GM20000 (cell line): Measurements from ENCODE around the gene DNAJB1.

ENCODE experiments used
- DNase-seq: peaks from one replicate; pipeline ENCODE4 v3.0.0; 2012; ENCODE audit warnings: low spot score
- TF ChIP-seq, protein P1 (sequence below): IDR thresholded peaks from 2 replicates; pipeline ENCODE4 v1.5.1; 2012; ENCODE audit warnings: mild to moderate bottlenecking, control low read depth; ENCODE audit errors: extremely low read depth, missing control alignments

DNAJB1 gene

GRCh38 chr19:14516746-14517438, 1.3 kb downstream of the DNAJB1 start:
- DNase-seq, result no peak
- TF ChIP-seq, protein P1, sequence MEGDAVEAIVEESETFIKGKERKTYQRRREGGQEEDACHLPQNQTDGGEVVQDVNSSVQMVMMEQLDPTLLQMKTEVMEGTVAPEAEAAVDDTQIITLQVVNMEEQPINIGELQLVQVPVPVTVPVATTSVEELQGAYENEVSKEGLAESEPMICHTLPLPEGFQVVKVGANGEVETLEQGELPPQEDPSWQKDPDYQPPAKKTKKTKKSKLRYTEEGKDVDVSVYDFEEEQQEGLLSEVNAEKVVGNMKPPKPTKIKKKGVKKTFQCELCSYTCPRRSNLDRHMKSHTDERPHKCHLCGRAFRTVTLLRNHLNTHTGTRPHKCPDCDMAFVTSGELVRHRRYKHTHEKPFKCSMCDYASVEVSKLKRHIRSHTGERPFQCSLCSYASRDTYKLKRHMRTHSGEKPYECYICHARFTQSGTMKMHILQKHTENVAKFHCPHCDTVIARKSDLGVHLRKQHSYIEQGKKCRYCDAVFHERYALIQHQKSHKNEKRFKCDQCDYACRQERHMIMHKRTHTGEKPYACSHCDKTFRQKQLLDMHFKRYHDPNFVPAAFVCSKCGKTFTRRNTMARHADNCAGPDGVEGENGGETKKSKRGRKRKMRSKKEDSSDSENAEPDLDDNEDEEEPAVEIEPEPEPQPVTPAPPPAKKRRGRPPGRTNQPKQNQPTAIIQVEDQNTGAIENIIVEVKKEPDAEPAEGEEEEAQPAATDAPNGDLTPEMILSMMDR, result no peak

DNA sequence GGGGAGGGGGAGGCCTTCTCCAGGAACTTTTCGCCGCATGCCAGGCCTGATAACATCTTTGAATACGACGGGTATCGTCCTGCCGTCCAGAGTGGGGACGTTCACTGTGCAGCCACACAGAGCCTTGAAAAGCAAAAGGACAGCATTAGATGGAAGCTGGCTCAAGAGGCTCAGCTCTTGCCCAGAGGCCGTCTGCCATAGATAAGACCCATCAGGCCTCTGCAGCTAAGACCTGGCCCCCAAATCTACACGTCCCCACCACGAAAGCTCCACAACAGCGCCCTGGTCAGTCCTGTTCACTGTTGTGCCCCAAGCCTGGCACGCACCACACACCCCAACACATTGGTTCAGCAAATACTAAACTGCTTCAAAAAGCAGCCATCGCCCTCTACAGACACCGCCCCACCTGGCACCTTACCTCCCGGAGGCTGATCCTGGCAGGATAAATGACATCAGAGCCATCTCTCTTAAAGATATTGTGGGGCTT, 2.1 kb downstream of the DNAJB1 start:
- TF ChIP-seq, protein P1, result no peak
- DNase-seq, result no peak

GRCh38 chr19:14515501-14516047, 2.6 kb downstream of the DNAJB1 start:
- DNase-seq, result no peak

GRCh38 chr19:14514215-14514863, 3.9 kb downstream of the DNAJB1 start:
- TF ChIP-seq, protein P1, result no peak
- no peak for DNase-seq

More at GRCh38 chr19:14515501-14516047, 2.6 kb downstream of the DNAJB1 start:
- TF ChIP-seq, protein P1, result no peak

- TF ChIP-seq, protein P1, result no peak
Observed at GRCh38 chr19:14512406-14512961, 5.7 kb downstream of the DNAJB1 start.

DNA sequence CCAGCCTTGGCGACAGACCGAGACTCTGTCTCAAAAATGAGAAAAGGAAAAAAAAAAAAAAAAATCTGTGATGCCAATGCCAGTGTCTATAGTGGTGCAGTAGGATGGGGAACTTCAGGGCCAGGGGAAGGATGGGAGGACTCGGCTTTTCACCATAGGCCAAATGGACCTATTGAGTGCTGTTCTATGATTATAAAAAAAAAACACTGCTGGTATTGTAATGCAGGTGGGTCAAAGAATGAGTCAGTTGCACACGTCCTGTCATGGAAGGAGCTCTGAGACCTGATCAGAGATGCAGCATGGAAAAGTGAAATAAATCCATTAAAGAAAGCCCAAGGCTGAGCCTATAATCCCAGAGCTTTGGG, 7.0 kb downstream of the DNAJB1 start:
- no peak for DNase-seq
- TF ChIP-seq, protein P1, result no peak

More at GRCh38 chr19:14512406-14512961, 5.7 kb downstream of the DNAJB1 start:
- DNase-seq, result no peak
